Testis (tissue), 5 donors: ENCODE measurements around the gene SAT1. TPM values are rescaled to one million over a fixed set of nuclear protein-coding genes. Genes with fewer than 3 reads are reported as not detected.

Experiments
- DNase-seq: peaks from one replicate; pipeline ENCODE4 v3.0.0-alpha.2; 2019
- H3K27ac ChIP-seq, 2 donors: fragments of 200-600 bp; sonication (generic); one replicate each; pipeline ENCODE4 v1.5.1; 2019
- H3K27me3 ChIP-seq: fragments of 200-600 bp; sonication (generic); one replicate; pipeline ENCODE4 v1.5.1; 2019
- H3K36me3 ChIP-seq: fragments of 200-600 bp; sonication (generic); one replicate; pipeline ENCODE4 v1.5.1; 2017; ENCODE audit warnings: low read depth; ENCODE audit errors: missing control alignments
- H3K4me1 ChIP-seq: fragments of 200-600 bp; sonication (generic); one replicate; pipeline ENCODE4 v1.5.1; 2019
- H3K4me3 ChIP-seq, 2 donors: fragments of 200-600 bp; sonication (generic); one replicate each; pipeline ENCODE4 v1.5.1; 2017 to 2019
- H3K9me3 ChIP-seq: fragments of 200-600 bp; sonication (generic); one replicate; pipeline ENCODE4 v1.5.1; 2017
- CTCF ChIP-seq, 3 experiments: fragments of 450-650 bp in 2 of 3; fragments of 200-600 bp in 1 of 3; sonication (generic) in 1 of 3; IDR thresholded peaks; one replicate each; pipeline ENCODE4 v1.5.1; 2016 to 2019; ENCODE audit warnings: antibody characterized with exemption in 3 of 3, mild to moderate bottlenecking in 2 of 3, moderate library complexity in 1 of 3
- POLR2A ChIP-seq: fragments of 450-650 bp; IDR thresholded peaks from one replicate; pipeline ENCODE4 v1.6.1; 2017; ENCODE audit warnings: antibody characterized with exemption, mild to moderate bottlenecking, moderate library complexity
- WGBS, 2 donors: methylation state at CpG; one replicate each; pipeline ENCODE4 v1.1.5; 2018; 5-methylcytosine and 5-hydroxymethylcytosine counted together
- intact Hi-C: fragments of 100-400 bp; cut with DNase I; formaldehyde crosslinking; loops from one replicate; pipeline ENCODE4 v1.15.1; 2023; ENCODE audit warnings: low total_unique reads
- long read RNA-seq, 2 donors: transcript quantifications; one replicate each; lab custom pipeline, GENCODE V29; 2026
- polyA plus RNA-seq: library from polyadenylated mRNA; stranded (reverse); fragments of 350-450 nt; fragmentation: Illumina TruSeq; extraction: RNeasy Lipid Tissue Mini Kit (QIAGEN cat#74804); gene quantifications from one replicate; pipeline ENCODE4 v1.2.3, GENCODE V29; 2014; ENCODE audit warnings: low read depth, low replicate concordance; ENCODE audit not compliant: insufficient read depth
- total RNA-seq, 2 donors: library from RNA; depleted of rRNA; stranded (reverse); fragments of >200 nt; gene quantifications; one replicate each; pipeline ENCODE4 v1.2.3, GENCODE V29; 2016

Gene SAT1
- total RNA-seq (100 to 1,000 TPM; 299 to 459 TPM), polyA plus RNA-seq (258 TPM)
- long read RNA-seq, donor 1, transcript SAT1-204 (6 exons, 1,065 nt), result major isoform, 101 of 186 reads
- long read RNA-seq, donor 1, transcript SAT1-202 (3 exons, 909 nt), result minor isoform, 14 of 186 reads
- long read RNA-seq, donor 1, transcript SAT1-205 (2 exons, 826 nt), result minor isoform, 7 of 186 reads
- long read RNA-seq, donor 1, transcript SAT1-207 (3 exons, 1,033 nt), result minor isoform, 43 of 186 reads
- long read RNA-seq, donor 1, partial matches to known transcripts, result 0 of 186 reads
- long read RNA-seq, donor 1, other reads (novel, unspliced or antisense), result 12 of 186 reads
- long read RNA-seq, donor 2, transcript SAT1-207 (3 exons, 1,033 nt), result minor isoform, 13 of 90 reads
- long read RNA-seq, donor 2, transcript SAT1-204 (6 exons, 1,065 nt), result major isoform, 48 of 90 reads
- long read RNA-seq, donor 2, partial matches to known transcripts, result 16 of 90 reads
- long read RNA-seq, donor 2, other reads (novel, unspliced or antisense), result 5 of 90 reads

- 0 to 1% methylated on average over 6 to 45 of the region's 58 CpGs for WGBS, 2 donors
- no peaks in the 10 kb centered on the region for H3K9me3 ChIP-seq
- TF ChIP-seq CTCF (IDR thresholded peaks at IDR 0.05), result peak; percentile 67 to 91 (median 82)
- peak; percentile 71 for TF ChIP-seq POLR2A
Measured at GRCh38 chrX:23782863-23783588, at the start of gene SAT1. Gene SAT1, plus strand, starts transcription at chrX:23783173. Its CDS starts 179 bp downstream, at chrX:23783352.

GRCh38 chrX:23736030-23736429 lies 46.9 kb upstream of the SAT1 start:
- no peak overlapping the region for H3K4me3 ChIP-seq
- no peaks in the 10 kb centered on the region for H3K27me3 ChIP-seq
- intact Hi-C loops, result no loop called here
- no peaks in the 10 kb centered on the region for H3K4me1 ChIP-seq
- WGBS, 2 donors, result 46 to 86% methylated on average over 3 of the region's 3 CpGs
- no peaks in the 10 kb centered on the region for H3K36me3 ChIP-seq
- TF ChIP-seq CTCF (IDR thresholded peaks at IDR 0.05) (no peak), POLR2A (no peak)
- no peak overlapping the region for H3K27ac ChIP-seq
- DNase-seq, result no peak
- H3K9me3 ChIP-seq, result no peaks in the 10 kb centered on the region

More at GRCh38 chrX:23782863-23783588, at the start of gene SAT1:
- H3K4me3 ChIP-seq, result peak within 1 kb of the TSS; percentile 65 to 80
- peak; percentile 95 for DNase-seq
- H3K4me1 ChIP-seq, result no peaks in the 10 kb centered on the region
- no peaks in the 10 kb centered on the region for H3K27me3 ChIP-seq
- H3K27ac ChIP-seq, result peak within 1 kb of the TSS; percentile 84 to 86
- intact Hi-C loops, result loop anchor here (10.0 kb wide), 1 partner anchor 122 kb away; the partner anchor contains the start of genes APOO and CXorf58
- H3K36me3 ChIP-seq, result no peaks in the 10 kb centered on the region

DNA sequence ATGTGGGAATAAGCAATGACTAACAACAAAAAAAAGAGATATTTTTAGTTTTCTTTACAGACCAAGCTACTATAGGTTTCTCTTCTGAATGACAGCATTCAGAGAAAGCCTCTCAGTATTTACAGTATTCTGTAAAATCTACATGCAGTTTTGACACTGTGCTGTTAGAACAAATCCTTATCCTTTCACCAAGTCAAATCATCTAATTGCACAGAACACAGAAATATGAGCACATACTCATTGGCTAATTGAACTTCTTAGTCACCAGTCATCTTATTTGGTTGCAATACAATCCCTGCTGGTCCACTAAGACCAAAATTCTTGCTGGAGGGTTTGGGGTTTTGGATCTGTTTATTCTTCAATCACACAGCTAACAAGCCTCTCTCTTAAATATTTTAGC lies 45.6 kb upstream of the SAT1 start:
- Histone ChIP-seq H3K27ac (no peak overlapping the region), H3K27me3 (no peaks in the 10 kb centered on the region), H3K4me1 (no peaks in the 10 kb centered on the region), H3K9me3 (no peaks in the 10 kb centered on the region), H3K4me3 (no peak overlapping the region), H3K36me3 (no peaks in the 10 kb centered on the region)
- no peak for DNase-seq
- no peak for TF ChIP-seq CTCF (IDR thresholded peaks at IDR 0.05)
- no peak for TF ChIP-seq POLR2A
- intact Hi-C loops, result no loop called here

- 0 to 4% methylated on average over 6 of the region's 6 CpGs for WGBS, 2 donors
- Histone ChIP-seq H3K4me3 (peak overlapping the region; percentile 64 to 77), H3K27me3 (no peaks in the 10 kb centered on the region), H3K9me3 (no peaks in the 10 kb centered on the region), H3K4me1 (no peaks in the 10 kb centered on the region), H3K36me3 (no peaks in the 10 kb centered on the region), H3K27ac (peak overlapping the region; percentile 83 to 88)
- peak; percentile 54 for DNase-seq
- intact Hi-C loops, result no loop called here
- TF ChIP-seq CTCF (IDR thresholded peaks at IDR 0.05) (no peak), POLR2A (no peak)
Measured at GRCh38 chrX:23742174-23742696, 40.7 kb upstream of the SAT1 start.
